ENCODE measurements around the gene ARSJ. TPM values are rescaled to one million over a fixed set of nuclear protein-coding genes. Genes with fewer than 3 reads are reported as not detected.

ARSJ gene
- polyA plus RNA-seq, 1 donor from 2014 or later: not detected

DNA sequence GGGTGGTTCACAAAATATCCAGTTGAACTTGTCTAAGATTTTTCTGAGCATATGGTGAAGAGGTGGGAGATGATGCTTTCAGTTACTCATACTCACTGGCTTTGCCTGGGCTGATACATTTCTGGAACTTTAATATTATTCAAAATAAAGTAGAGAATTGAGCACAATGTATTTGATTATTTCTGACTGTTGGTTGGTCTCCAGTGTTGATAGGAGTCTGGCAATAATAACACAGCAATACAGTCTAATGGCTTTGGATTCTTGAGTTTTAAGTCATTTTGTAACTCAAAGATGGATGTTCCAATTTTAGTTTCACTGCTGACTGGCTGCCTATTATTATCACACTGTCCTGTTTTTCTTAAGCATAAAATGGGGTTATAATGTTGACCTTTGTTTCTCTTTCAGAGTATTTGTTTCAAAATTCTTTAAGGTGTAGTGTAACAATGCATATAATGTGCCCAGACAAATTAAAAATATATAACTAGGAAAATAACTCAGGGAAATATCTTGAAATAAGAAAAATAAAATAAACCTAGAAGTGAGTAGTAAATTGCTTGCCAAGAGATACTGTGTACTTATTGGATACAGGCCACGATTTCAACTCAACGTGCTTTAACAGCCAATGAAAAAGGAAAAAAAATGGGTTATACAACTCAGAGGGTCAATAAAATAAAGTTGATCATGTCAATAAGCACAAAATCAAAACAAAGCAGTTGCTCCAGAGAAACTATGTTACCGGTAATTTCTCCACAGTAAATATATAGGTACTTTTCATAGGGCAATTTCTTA is 99.0 kb downstream of the ARSJ start:
- H3K27ac Mint-ChIP-seq: no peak overlapping the region

DNA sequence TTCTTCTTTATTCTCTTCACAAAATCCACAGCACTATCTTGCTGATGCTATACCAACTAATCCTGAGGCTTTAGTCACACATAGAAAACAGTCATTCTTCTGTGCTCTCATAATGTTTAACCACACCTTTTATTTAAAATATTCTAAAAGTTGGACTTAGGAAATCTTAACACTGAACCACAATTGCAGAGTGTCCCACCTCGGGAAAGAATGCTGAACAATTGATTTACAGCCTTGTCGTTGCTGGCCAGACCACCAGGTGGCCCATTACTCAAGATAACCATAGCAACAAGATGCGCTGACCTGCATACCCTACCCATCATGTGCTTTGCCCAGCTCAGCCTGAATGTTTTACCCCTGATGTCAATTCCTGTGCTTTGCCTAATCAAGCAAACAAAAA is 100.8 kb downstream of the ARSJ start:
- Mint-ChIP-seq H3K4me3 (no peak overlapping the region), H3K4me1 (no peaks in the 10 kb centered on the region), H3K9me3 (no peaks in the 10 kb centered on the region), H3K27me3 (no peaks in the 10 kb centered on the region), H3K27ac (no peak overlapping the region), H3K36me3 (no peaks in the 10 kb centered on the region)

More for the DNA sequence above, 99.0 kb downstream of the ARSJ start:
- Mint-ChIP-seq H3K9me3 (peaks cover 0 to 1% (median 0%) of the 10 kb centered on the region in 3 donors), H3K36me3 (no peaks in the 10 kb centered on the region), H3K4me3 (no peak overlapping the region), H3K27me3 (no peaks in the 10 kb centered on the region), H3K4me1 (no peaks in the 10 kb centered on the region)

DNA sequence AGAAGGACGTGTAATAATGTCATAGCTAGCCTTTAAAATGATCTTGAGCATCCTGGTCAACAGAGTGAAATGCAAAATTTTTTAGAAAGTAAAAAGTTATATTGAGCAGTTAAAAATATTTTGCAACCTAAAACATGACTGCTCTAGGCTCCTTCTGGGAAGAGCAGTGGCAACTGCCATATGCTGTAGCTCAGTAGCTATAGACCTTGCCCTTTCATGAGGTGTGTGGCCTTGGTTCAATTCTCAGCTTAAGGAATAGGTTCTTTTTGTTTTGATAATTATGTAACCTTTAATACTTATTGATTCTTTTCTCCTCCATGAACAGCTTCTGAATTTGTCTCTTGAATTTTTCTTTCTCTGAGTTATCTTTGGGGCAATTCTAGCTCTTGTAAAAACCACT is 105.0 kb downstream of the ARSJ start:
- no peak overlapping the region for H3K4me3 Mint-ChIP-seq
- H3K27me3 Mint-ChIP-seq: peaks cover 1% of the 10 kb centered on the region
- H3K27ac Mint-ChIP-seq: no peak overlapping the region
- peaks cover 3% of the 10 kb centered on the region for H3K36me3 Mint-ChIP-seq
- H3K9me3 Mint-ChIP-seq: peaks cover 1 to 8% (median 2%) of the 10 kb centered on the region in 3 donors
- H3K4me1 Mint-ChIP-seq: peaks cover 5 to 7% (median 6%) of the 10 kb centered on the region in 3 donors

DNA sequence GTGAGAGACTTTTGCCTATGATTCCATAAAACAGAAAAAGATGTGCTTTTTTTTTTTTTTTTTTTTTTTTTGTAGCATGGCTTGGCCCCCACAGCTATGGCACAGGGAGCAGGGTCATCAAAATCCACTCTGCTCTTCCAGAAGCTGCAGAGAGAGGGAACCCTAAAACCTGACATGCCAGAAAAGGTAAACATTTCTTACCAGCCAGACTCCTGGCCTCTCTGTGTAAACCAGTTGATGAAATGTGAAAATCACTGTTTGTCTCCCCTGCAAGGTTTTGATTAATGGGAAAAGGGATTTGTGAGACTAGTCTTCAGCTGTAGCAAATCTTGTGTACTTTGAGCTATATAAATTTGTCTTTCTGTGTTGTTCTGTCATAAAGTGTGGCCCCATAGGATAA is 105.9 kb downstream of the ARSJ start:
- no peak overlapping the region for H3K4me3 Mint-ChIP-seq
- H3K4me1 Mint-ChIP-seq: peaks cover 5 to 7% (median 6%) of the 10 kb centered on the region in 3 donors
- H3K27me3 Mint-ChIP-seq: peaks cover 1% of the 10 kb centered on the region
- peaks cover 1 to 8% (median 2%) of the 10 kb centered on the region in 3 donors for H3K9me3 Mint-ChIP-seq
- no peak overlapping the region for H3K27ac Mint-ChIP-seq
- H3K36me3 Mint-ChIP-seq: peaks cover 3% of the 10 kb centered on the region

DNA sequence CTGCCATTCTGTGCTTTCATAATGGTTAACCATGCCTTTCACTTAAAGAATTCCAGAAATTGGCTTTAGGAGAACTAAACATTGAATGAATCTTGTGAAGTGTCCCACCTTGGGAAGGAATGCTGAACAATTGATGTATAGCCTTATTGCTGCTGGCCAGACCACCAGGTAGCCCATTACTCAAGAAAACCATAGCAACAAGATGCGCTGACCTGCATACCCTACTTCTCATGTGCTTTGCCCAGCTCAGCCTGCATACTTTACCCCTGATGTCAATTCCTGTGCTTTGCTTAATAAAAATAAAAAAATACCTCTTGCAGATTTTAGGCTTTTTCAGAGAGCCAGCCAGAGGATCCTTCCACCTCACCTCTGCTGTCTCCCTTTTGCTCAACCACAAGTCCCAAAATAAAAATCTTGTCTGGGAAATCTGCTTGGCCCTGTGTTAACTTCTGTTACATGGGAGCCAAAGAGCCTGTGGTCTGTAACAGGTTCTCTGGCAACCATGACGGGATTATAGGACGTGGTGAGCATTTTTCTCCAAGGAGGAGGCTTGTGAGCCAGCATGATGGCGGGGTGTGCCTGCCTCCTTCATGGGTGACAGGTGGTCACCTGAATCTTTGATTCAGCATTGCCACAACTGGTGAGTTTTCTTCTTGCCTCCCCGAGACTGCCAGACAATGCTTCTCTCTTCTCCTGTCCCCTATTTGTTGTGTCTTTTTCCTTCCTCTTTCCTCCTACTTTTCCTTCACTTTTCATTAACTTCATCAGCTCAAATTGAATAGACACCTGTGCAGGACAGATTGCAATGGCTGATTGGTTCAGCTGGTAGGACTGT is 106.8 kb downstream of the ARSJ start:
- Mint-ChIP-seq H3K4me3 (no peak overlapping the region), H3K36me3 (peaks cover 3% of the 10 kb centered on the region), H3K9me3 (peaks cover 1 to 8% (median 2%) of the 10 kb centered on the region in 3 donors), H3K27ac (no peak overlapping the region), H3K4me1 (peaks cover 5 to 7% (median 6%) of the 10 kb centered on the region in 3 donors), H3K27me3 (peaks cover 1% of the 10 kb centered on the region)

DNA sequence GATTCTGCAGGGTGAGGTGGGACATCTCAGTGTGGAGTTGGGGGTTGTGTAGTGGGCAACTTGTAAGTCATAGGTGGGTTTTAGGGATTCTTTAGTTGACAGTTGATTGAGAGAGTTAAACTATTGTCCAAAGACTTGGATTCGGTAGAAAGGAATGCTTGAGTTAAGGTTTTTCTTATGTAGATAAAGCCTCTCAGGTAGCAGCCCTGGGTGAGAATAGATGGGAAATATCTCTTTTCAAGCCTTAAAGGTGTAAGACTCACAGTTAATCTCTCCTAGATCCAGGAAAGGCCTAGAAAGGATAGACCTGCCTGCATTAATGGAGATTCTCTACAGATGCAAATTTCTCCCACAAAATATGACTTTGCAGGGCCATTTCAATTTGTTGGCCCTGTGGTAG is 108.4 kb downstream of the ARSJ start:
- Mint-ChIP-seq H3K27me3 (peaks cover 1% of the 10 kb centered on the region), H3K4me3 (no peak overlapping the region), H3K4me1 (peaks cover 5 to 7% (median 6%) of the 10 kb centered on the region in 3 donors), H3K27ac (no peak overlapping the region), H3K9me3 (peaks cover 1 to 8% (median 2%) of the 10 kb centered on the region in 3 donors), H3K36me3 (peaks cover 3% of the 10 kb centered on the region)

DNA sequence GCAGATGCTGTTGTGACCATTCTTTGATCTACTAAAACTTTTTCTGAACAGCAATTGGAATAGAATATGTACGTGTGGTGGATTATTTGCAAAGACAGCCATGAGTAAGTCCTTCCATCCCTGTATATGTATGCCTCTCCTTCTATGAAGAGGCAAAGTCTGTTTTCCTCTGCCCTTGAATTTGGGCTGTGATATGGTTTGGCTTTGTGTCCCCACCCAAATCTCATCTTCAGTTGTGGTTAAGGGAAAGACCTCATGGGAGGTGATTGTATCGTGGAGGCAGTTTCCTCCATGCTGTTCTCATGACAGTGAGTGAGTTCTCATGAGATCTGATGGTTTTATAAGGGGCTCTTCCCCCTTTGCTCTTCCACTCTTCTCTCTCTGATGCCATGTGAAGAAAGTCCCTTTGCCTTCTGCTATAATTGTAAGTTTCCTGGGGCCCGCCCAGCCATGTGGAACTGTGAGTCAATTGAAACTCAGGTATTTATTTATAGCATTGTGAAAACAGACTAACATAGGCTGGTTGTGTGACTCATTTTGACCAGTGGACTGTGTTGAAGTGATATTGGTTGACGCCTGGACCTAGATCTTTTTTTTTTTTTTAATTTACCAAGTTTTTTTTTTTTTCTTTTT is 109.6 kb downstream of the ARSJ start:
- peaks cover 3% of the 10 kb centered on the region for H3K36me3 Mint-ChIP-seq
- H3K27ac Mint-ChIP-seq: no peak overlapping the region
- H3K9me3 Mint-ChIP-seq: peaks cover 1 to 8% (median 2%) of the 10 kb centered on the region in 3 donors
- H3K4me3 Mint-ChIP-seq: no peak overlapping the region
- H3K27me3 Mint-ChIP-seq: peaks cover 1% of the 10 kb centered on the region
- peaks cover 5 to 7% (median 6%) of the 10 kb centered on the region in 3 donors for H3K4me1 Mint-ChIP-seq

DNA sequence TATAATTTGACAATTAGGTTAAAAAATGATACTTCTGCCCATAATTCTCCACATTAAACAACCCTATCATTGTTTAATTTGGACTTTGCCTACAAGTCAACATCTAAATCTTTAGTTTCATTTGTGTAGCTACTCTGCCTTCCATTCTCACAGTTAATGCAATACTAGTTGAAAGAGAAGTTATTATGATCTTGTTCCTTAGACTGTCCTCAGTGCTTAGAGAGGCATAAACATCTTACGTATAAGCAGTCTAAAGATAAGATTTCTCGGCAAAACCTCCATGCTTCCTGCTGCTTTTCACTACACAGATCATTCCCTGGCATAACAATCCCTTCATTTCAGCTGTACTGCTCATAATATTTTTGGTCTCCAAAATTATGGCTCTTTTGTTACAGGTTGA is 112.8 kb downstream of the ARSJ start:
- no peak overlapping the region for H3K27ac Mint-ChIP-seq
- H3K9me3 Mint-ChIP-seq: peaks cover 1 to 8% (median 2%) of the 10 kb centered on the region in 3 donors
- H3K4me1 Mint-ChIP-seq: peaks cover 5 to 7% (median 6%) of the 10 kb centered on the region in 3 donors
- no peaks in the 10 kb centered on the region for H3K36me3 Mint-ChIP-seq
- H3K27me3 Mint-ChIP-seq: peaks cover 4% of the 10 kb centered on the region
- no peak overlapping the region for H3K4me3 Mint-ChIP-seq

DNA sequence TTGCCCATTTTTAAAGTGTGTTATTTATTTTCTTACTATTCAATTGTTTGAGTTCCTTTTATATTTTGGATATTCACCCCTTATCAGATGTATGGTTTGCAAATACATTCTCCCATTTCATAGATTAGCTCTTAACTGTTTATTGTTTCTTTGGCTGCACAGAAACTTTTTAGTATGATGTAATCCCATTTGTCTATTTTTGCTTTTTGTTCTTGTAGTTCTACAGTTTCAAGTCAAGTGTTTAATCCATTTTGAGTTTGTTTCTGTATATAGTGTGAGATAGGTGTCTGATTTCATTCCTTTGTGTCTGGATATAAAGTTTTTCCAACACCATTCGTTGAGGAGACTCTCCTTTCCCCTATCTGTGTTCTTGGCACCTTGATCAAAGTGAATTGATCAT is 120.5 kb downstream of the ARSJ start:
- no peak overlapping the region for H3K27ac Mint-ChIP-seq
- no peaks in the 10 kb centered on the region for H3K4me1 Mint-ChIP-seq
- no peak overlapping the region for H3K4me3 Mint-ChIP-seq
- H3K27me3 Mint-ChIP-seq: peaks cover 2% of the 10 kb centered on the region
- H3K9me3 Mint-ChIP-seq: no peaks in the 10 kb centered on the region
- no peaks in the 10 kb centered on the region for H3K36me3 Mint-ChIP-seq

DNA sequence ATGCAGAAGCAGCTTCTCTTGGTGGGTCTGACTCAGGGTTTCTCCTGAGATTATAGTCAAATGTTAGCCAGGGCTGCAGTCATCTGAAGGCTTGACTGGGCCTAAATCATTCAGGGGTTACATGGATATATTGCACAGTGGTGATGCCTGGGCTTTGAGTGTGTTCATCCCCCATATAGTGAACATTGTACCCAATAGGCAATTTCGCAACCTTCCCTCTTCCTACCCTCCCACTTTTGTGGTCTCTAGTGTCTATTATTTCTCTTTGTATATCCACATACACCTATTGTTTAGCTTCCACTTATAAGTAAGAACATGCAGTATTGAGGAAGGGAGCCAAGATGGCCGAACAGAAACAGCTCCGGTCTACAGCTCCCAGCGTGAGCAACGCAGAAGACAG is 127.6 kb downstream of the ARSJ start:
- H3K4me3 Mint-ChIP-seq: no peak overlapping the region
- peaks cover 0 to 2% (median 0%) of the 10 kb centered on the region in 3 donors for H3K4me1 Mint-ChIP-seq
- no peak overlapping the region for H3K27ac Mint-ChIP-seq
- peaks cover 1% of the 10 kb centered on the region for H3K27me3 Mint-ChIP-seq
- peaks cover 0 to 3% (median 2%) of the 10 kb centered on the region in 3 donors for H3K9me3 Mint-ChIP-seq
- peaks cover 2% of the 10 kb centered on the region for H3K36me3 Mint-ChIP-seq

Other genes with a start within 250 kb of the ARSJ start
- 14.2 TPM for gene CAMK2D, start 217.9 kb downstream of the ARSJ start, polyA plus RNA-seq

All from IgD-negative memory B cell (primary cell).